HEK293 (cell line): Measurements from ENCODE around the gene FNDC11.

Experiments
- CTCF ChIA-PET: fragments of 350-600 bp; formaldehyde crosslinking; extraction: SDS; loops from one replicate; lab custom pipeline; 2021; ENCODE audit warnings: antibody characterized with exemption; lab: Yijun Ruan, JAX
- POLR2A ChIA-PET: fragments of 300-600 bp; formaldehyde crosslinking; extraction: SDS; loops from one replicate; lab custom pipeline; 2020; ENCODE audit warnings: antibody characterized with exemption, inconsistent platforms; lab: Yijun Ruan, JAX
- H3K27ac ChIP-seq: fragments of 200-500 bp; sonication (Bioruptor generic); 2 replicates; pipeline ENCODE4 v1.5.1; 2014; ENCODE audit warnings: low read depth, low read length, control low read depth, inconsistent platforms; ENCODE audit errors: extremely low read depth
- H3K36me3 ChIP-seq, 2 experiments: fragments of 200-500 bp in 1 of 2; sonication (Bioruptor generic) in 1 of 2; 1 replicate in 1 of 2; 2 replicates in 1 of 2; pipeline ENCODE4 v1.5.1; 2014 to 2017; ENCODE audit warnings: inconsistent platforms in 2 of 2, low read length in 2 of 2; ENCODE audit not compliant: control insufficient read depth in 2 of 2, insufficient read depth in 1 of 2
- H3K4me1 ChIP-seq: fragments of 200-500 bp; sonication (Bioruptor generic); 2 replicates; pipeline ENCODE4 v1.5.1; 2014; ENCODE audit warnings: mild to moderate bottlenecking, low read length, inconsistent platforms; ENCODE audit not compliant: control insufficient read depth, insufficient read depth
- H3K4me3 ChIP-seq: 2 replicates; pipeline ENCODE4 v1.5.1; 2011; ENCODE audit warnings: low read depth, mild to moderate bottlenecking, control low read depth, low read length, moderate library complexity
- H3K9me3 ChIP-seq: fragments of 200-500 bp; sonication (Bioruptor generic); 2 replicates; pipeline ENCODE4 v1.5.1; 2014; ENCODE audit warnings: low read depth, low read length, inconsistent platforms; ENCODE audit not compliant: control insufficient read depth, insufficient read depth
- BCL11A ChIP-seq: fragments of 450-650 bp; formaldehyde crosslinking; IDR thresholded peaks from 2 replicates; pipeline ENCODE4 v1.5.1; 2016; ENCODE audit warnings: low read depth, missing biosample characterization, missing genetic modification characterization
- GLIS2 ChIP-seq: fragments of 450-650 bp; formaldehyde crosslinking; IDR thresholded peaks from 2 replicates; pipeline ENCODE4 v1.5.1; 2016; ENCODE audit warnings: missing biosample characterization, missing genetic modification characterization
- IKZF3 ChIP-seq: fragments of 450-650 bp; IDR thresholded peaks from 2 replicates; pipeline ENCODE4 v1.5.0; 2018; ENCODE audit warnings: missing biosample characterization, mild to moderate bottlenecking, missing genetic modification characterization, moderate library complexity
- KLF1 ChIP-seq: fragments of 450-650 bp; formaldehyde crosslinking; IDR thresholded peaks from 2 replicates; pipeline ENCODE4 v1.5.1; 2016; ENCODE audit warnings: missing biosample characterization, missing genetic modification characterization
- KLF8 ChIP-seq: fragments of 450-650 bp; formaldehyde crosslinking; IDR thresholded peaks from 2 replicates; pipeline ENCODE4 v1.5.1; 2016; ENCODE audit warnings: missing biosample characterization, missing genetic modification characterization
- MEIS1 ChIP-seq: sonication (generic); formaldehyde crosslinking; IDR thresholded peaks from 2 replicates; pipeline ENCODE4 v1.8.1; 2022; ENCODE audit warnings: missing genetic modification reagents, mild to moderate bottlenecking, borderline replicate concordance
- SP2 ChIP-seq: fragments of 450-650 bp; formaldehyde crosslinking; IDR thresholded peaks from 2 replicates; pipeline ENCODE4 v1.5.1; 2016; ENCODE audit warnings: missing biosample characterization, missing genetic modification characterization
- SP7 ChIP-seq: fragments of 450-650 bp; formaldehyde crosslinking; IDR thresholded peaks from 2 replicates; pipeline ENCODE4 v1.5.1; 2016; ENCODE audit warnings: missing biosample characterization, missing genetic modification characterization
- YY2 ChIP-seq: fragments of 450-650 bp; formaldehyde crosslinking; IDR thresholded peaks from 2 replicates; pipeline ENCODE4 v1.5.1; 2016; ENCODE audit warnings: missing biosample characterization, missing genetic modification characterization
- ZBTB8A ChIP-seq: fragments of 450-650 bp; formaldehyde crosslinking; IDR thresholded peaks from 2 replicates; pipeline ENCODE4 v1.5.1; 2016; ENCODE audit warnings: missing biosample characterization, missing genetic modification characterization
- ZEB2 ChIP-seq: fragments of 450-650 bp; formaldehyde crosslinking; IDR thresholded peaks from 2 replicates; pipeline ENCODE4 v1.5.1; 2016; ENCODE audit warnings: missing biosample characterization, missing genetic modification characterization
- ZNF10 ChIP-seq: fragments of 450-650 bp; formaldehyde crosslinking; IDR thresholded peaks from 2 replicates; pipeline ENCODE4 v1.5.1; 2017; ENCODE audit warnings: missing biosample characterization, missing genetic modification characterization
- ZNF214 ChIP-seq: fragments of 450-650 bp; formaldehyde crosslinking; IDR thresholded peaks from 2 replicates; pipeline ENCODE4 v1.5.1; 2017; ENCODE audit warnings: missing biosample characterization, mild to moderate bottlenecking, missing genetic modification characterization, borderline replicate concordance
- ZNF248 ChIP-seq: fragments of 450-650 bp; formaldehyde crosslinking; IDR thresholded peaks from 2 replicates; pipeline ENCODE4 v1.5.1; 2017; ENCODE audit warnings: missing biosample characterization, missing genetic modification characterization
- ZNF394 ChIP-seq: fragments of 450-650 bp; formaldehyde crosslinking; IDR thresholded peaks from 2 replicates; pipeline ENCODE4 v1.5.1; 2016; ENCODE audit warnings: missing biosample characterization, missing genetic modification characterization, mild to moderate bottlenecking, moderate library complexity, borderline replicate concordance
- ZNF426 ChIP-seq: fragments of 450-650 bp; formaldehyde crosslinking; IDR thresholded peaks from 2 replicates; pipeline ENCODE4 v1.5.1; 2017; ENCODE audit warnings: missing biosample characterization, missing genetic modification characterization, mild to moderate bottlenecking, inconsistent platforms, moderate library complexity
- ZNF529 ChIP-seq: fragments of 450-650 bp; formaldehyde crosslinking; IDR thresholded peaks from 2 replicates; pipeline ENCODE4 v1.5.1; 2017; ENCODE audit warnings: missing genetic modification characterization, missing biosample characterization; ENCODE audit not compliant: insufficient replicate concordance
- ZNF571 ChIP-seq: fragments of 450-650 bp; formaldehyde crosslinking; IDR thresholded peaks from 2 replicates; pipeline ENCODE4 v1.5.0; 2017; ENCODE audit warnings: missing biosample characterization, missing genetic modification characterization
- ZNF624 ChIP-seq: fragments of 450-650 bp; formaldehyde crosslinking; IDR thresholded peaks from 2 replicates; pipeline ENCODE4 v1.5.1; 2017; ENCODE audit warnings: missing biosample characterization, missing genetic modification characterization
- ZNF777 ChIP-seq: fragments of 450-650 bp; formaldehyde crosslinking; IDR thresholded peaks from 2 replicates; pipeline ENCODE4 v1.5.1; 2017; ENCODE audit warnings: missing biosample characterization, missing genetic modification characterization, borderline replicate concordance
- ZNF785 ChIP-seq: fragments of 450-650 bp; formaldehyde crosslinking; IDR thresholded peaks from 2 replicates; pipeline ENCODE4 v1.5.1; 2016; ENCODE audit warnings: missing biosample characterization, missing genetic modification characterization
- TF ChIP-seq, protein P1 (sequence below): fragments of 450-650 bp; formaldehyde crosslinking; IDR thresholded peaks from 2 replicates; pipeline ENCODE4 v1.5.1; 2016; ENCODE audit warnings: missing biosample characterization, missing genetic modification characterization
- TF ChIP-seq, protein P2 (sequence below): fragments of 450-650 bp; formaldehyde crosslinking; IDR thresholded peaks from 2 replicates; pipeline ENCODE4 v1.5.1; 2016; ENCODE audit warnings: missing biosample characterization, missing genetic modification characterization
- TF ChIP-seq, protein P3 (sequence below): fragments of 450-650 bp; formaldehyde crosslinking; IDR thresholded peaks from 2 replicates; pipeline ENCODE4 v1.5.0; 2017; ENCODE audit warnings: missing biosample characterization, missing genetic modification characterization, borderline replicate concordance
- TF ChIP-seq, protein P4 (sequence below): fragments of 450-650 bp; formaldehyde crosslinking; IDR thresholded peaks from 2 replicates; pipeline ENCODE4 v1.5.1; 2017; ENCODE audit warnings: missing biosample characterization, missing genetic modification characterization

Gene FNDC11

DNA sequence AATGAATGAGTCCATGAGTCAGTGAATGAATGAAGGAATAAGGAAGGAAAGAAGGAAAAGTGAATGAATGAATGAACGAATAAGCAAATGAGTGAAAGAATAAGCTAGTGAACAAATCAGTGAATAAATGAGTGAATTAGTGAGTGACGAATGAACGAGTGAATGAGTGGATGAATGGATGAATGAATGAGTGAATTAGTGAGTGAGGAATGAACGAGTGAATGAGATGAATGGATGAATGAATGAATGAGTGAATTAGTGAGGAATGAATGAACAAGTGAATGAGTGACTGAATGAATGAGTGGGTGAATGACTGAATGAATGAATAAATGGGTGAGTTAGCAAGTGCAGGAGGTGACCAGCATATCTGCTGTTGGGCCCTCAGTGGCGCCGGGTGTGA, 10.2 kb upstream of the FNDC11 start (continued):
- TF ChIP-seq ZNF426 (tag by site-specific recombination), result no peak

DNA sequence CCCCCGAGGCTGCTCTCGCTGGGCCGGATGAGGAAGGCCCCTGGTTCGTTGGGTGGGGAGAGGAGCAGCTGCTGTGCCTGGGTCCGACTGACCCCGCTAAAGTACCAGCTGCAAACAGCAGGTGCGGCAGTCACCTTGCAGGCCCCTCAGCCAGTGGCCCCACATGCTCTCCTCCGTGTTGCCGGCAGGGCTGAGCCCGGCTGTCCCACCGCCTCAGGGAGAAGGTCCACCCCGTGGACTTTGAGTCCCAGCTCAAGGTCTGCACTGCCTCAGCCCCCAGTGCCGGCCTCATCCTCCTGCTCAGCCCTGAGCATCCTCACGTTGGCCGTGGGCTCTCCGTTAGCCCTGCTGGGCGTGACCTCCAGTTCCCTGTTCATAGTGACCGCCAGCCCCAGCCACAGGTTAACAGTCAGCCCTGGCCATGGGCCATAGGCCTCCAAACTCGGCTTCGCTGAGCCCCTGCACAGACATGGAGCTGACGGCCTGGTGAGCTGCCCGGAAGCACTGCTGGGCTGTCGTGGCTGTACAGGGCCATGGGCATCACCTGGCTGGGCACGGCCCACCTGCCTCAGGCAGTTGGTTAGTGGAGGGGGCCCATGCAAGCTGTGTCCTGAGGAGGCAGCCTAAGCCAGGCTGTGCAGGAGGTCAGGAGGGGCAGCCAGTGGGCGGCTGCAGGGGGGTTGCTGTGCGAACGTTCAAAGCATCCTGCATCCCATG, 9.6 kb upstream of the FNDC11 start:
- ChIA-PET CTCF (no interaction called here), POLR2A (interaction anchor here (0.6 to 1.0 kb wide), 3 partner anchors 9 to 697 kb away, joined by 3 read pairs; no protein-coding TSS in a partner anchor)
- no peak overlapping the region for H3K27ac ChIP-seq
- H3K4me1 ChIP-seq, result no peaks in the 10 kb centered on the region
- no peaks in the 10 kb centered on the region for H3K36me3 ChIP-seq
- no peaks in the 10 kb centered on the region for H3K9me3 ChIP-seq
- peak; percentile 38 for TF ChIP-seq GLIS2
- TF ChIP-seq, protein P1, sequence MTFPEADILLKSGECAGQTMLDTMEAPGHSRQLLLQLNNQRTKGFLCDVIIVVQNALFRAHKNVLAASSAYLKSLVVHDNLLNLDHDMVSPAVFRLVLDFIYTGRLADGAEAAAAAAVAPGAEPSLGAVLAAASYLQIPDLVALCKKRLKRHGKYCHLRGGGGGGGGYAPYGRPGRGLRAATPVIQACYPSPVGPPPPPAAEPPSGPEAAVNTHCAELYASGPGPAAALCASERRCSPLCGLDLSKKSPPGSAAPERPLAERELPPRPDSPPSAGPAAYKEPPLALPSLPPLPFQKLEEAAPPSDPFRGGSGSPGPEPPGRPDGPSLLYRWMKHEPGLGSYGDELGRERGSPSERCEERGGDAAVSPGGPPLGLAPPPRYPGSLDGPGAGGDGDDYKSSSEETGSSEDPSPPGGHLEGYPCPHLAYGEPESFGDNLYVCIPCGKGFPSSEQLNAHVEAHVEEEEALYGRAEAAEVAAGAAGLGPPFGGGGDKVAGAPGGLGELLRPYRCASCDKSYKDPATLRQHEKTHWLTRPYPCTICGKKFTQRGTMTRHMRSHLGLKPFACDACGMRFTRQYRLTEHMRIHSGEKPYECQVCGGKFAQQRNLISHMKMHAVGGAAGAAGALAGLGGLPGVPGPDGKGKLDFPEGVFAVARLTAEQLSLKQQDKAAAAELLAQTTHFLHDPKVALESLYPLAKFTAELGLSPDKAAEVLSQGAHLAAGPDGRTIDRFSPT, result no peak
- peak; percentile 19; the same call in 1 of the 2 replicates for TF ChIP-seq BCL11A
- TF ChIP-seq ZNF10 (tag by site-specific recombination), result peak; percentile 87
- TF ChIP-seq ZBTB8A (tag by site-specific recombination), result peak; percentile 10; the same call in 1 of the 2 replicates
- no peak for TF ChIP-seq ZNF571 (tag by site-specific recombination)
- TF ChIP-seq ZNF214 (tag by site-specific recombination), result no peak
- no peak overlapping the region for H3K4me3 ChIP-seq

DNA sequence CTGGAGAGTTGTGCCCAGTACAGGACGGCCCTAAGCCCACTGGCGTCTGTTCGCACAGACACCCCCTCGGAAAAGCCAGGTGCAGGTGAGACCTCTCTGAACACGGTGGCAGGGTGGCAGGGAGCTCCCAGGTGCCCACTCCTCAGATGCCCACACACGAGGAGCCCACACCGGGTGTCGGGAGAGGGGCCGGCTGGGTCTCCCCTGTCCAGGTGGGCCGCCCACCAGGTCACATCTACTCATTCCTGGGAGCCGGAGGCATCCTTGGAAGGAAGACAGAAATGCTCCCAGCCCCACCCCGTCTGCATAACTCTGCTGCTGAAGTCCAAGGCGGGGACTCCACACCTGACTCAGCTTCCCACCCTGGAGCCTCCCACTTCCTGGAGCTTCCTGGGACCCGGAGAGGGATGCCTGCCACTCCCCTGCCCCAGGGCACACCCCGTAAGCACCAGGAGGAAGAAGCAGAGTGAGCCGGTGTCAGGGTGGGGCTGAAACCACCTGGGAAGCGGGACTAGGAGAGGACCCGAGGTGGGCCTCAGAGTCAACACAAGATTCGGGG, 8.9 kb upstream of the FNDC11 start:
- ChIA-PET CTCF (no interaction called here), POLR2A (interaction anchor here (0.6 to 1.0 kb wide), 4 partner anchors 10 to 698 kb away, joined by 3 read pairs; no protein-coding TSS in a partner anchor)
- Histone ChIP-seq H3K4me3 (no peak overlapping the region), H3K36me3 (no peaks in the 10 kb centered on the region), H3K27ac (no peak overlapping the region), H3K9me3 (no peaks in the 10 kb centered on the region), H3K4me1 (no peaks in the 10 kb centered on the region)
- TF ChIP-seq ZNF777 (tag by site-specific recombination) (no peak), ZNF529 (tag by site-specific recombination) (no peak), KLF1 (tag by site-specific recombination) (peak; percentile 95), SP7 (tag by site-specific recombination) (0 out of 2 replicates have a peak, but pooled peaks have one; percentile 22), ZEB2 (tag by site-specific recombination) (no peak), ZNF10 (tag by site-specific recombination) (peak; percentile 2; the same call in 1 of the 2 replicates), ZNF571 (tag by site-specific recombination) (no peak), IKZF3 (tag by site-specific recombination) (peak; percentile 52), SP2 (tag by site-specific recombination) (peak; percentile 36; the same call in 1 of the 2 replicates), YY2 (tag by site-specific recombination) (no peak), KLF8 (no peak), ZNF624 (tag by site-specific recombination) (no peak), ZNF394 (tag by site-specific recombination) (no peak), ZNF248 (no peak), MEIS1 (CRISPR knock-in tag) (no peak), ZNF785 (tag by site-specific recombination) (no peak)
- TF ChIP-seq, protein P2, sequence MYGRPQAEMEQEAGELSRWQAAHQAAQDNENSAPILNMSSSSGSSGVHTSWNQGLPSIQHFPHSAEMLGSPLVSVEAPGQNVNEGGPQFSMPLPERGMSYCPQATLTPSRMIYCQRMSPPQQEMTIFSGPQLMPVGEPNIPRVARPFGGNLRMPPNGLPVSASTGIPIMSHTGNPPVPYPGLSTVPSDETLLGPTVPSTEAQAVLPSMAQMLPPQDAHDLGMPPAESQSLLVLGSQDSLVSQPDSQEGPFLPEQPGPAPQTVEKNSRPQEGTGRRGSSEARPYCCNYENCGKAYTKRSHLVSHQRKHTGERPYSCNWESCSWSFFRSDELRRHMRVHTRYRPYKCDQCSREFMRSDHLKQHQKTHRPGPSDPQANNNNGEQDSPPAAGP (tag by site-specific recombination), result peak; percentile 75
- TF ChIP-seq, protein P3, sequence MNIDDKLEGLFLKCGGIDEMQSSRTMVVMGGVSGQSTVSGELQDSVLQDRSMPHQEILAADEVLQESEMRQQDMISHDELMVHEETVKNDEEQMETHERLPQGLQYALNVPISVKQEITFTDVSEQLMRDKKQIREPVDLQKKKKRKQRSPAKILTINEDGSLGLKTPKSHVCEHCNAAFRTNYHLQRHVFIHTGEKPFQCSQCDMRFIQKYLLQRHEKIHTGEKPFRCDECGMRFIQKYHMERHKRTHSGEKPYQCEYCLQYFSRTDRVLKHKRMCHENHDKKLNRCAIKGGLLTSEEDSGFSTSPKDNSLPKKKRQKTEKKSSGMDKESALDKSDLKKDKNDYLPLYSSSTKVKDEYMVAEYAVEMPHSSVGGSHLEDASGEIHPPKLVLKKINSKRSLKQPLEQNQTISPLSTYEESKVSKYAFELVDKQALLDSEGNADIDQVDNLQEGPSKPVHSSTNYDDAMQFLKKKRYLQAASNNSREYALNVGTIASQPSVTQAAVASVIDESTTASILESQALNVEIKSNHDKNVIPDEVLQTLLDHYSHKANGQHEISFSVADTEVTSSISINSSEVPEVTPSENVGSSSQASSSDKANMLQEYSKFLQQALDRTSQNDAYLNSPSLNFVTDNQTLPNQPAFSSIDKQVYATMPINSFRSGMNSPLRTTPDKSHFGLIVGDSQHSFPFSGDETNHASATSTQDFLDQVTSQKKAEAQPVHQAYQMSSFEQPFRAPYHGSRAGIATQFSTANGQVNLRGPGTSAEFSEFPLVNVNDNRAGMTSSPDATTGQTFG (tag by site-specific recombination), result no peak
- TF ChIP-seq, protein P4, sequence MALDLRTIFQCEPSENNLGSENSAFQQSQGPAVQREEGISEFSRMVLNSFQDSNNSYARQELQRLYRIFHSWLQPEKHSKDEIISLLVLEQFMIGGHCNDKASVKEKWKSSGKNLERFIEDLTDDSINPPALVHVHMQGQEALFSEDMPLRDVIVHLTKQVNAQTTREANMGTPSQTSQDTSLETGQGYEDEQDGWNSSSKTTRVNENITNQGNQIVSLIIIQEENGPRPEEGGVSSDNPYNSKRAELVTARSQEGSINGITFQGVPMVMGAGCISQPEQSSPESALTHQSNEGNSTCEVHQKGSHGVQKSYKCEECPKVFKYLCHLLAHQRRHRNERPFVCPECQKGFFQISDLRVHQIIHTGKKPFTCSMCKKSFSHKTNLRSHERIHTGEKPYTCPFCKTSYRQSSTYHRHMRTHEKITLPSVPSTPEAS (tag by site-specific recombination), result no peak
